ENCODE results near the gene METTL4.

- no peak for TF ChIP-seq GABPA (tag; conservative IDR thresholded peaks at IDR 0.05; ENCODE audit: low read depth)
- TF ChIP-seq EP300 (IDR thresholded peaks at IDR 0.05; ENCODE audit: low read length): no peak
- TF ChIP-seq IRF2 (CRISPR knock-in tag; IDR thresholded peaks at IDR 0.05): no peak
- TF ChIP-seq POLR2AphosphoS5 (IDR thresholded peaks at IDR 0.05; ENCODE audit: control insufficient read depth, insufficient read depth, low read depth, low read length): no peak
- no peak for TF ChIP-seq PHF8 (IDR thresholded peaks at IDR 0.05; ENCODE audit: borderline replicate concordance, low read length)
Measured at GRCh38 chr18:2557536-2557935, 13.8 kb downstream of the METTL4 start.

Data from K562 (cell line).